ENCODE results near the gene CATSPERE.

The CATSPERE gene

GRCh38 chr1:244424649-244425334 is 36.3 kb upstream of the CATSPERE start:
- FAIRE-seq: no peak
- TF ChIP-seq CTCF (IDR thresholded peaks at IDR 0.05; ENCODE audit: insufficient read depth, missing control alignments): no peak
- DNase-seq (ENCODE audit: insufficient read length, low spot score): no peak

GRCh38 chr1:244427647-244428046 is 33.4 kb upstream of the CATSPERE start:
- no peak for TF ChIP-seq CTCF (IDR thresholded peaks at IDR 0.05; ENCODE audit: insufficient read depth, missing control alignments)
- DNase-seq (ENCODE audit: insufficient read length, low spot score) (no peak), FAIRE-seq (peak; percentile 95)

- DNase-seq (ENCODE audit: insufficient read length, low spot score): no peak
- no peak for TF ChIP-seq CTCF (IDR thresholded peaks at IDR 0.05; ENCODE audit: insufficient read depth, missing control alignments)
- FAIRE-seq: no peak
These were observed 31.3 kb upstream of the CATSPERE start for GRCh38 chr1:244429818-244430217.

- no peak for TF ChIP-seq CTCF (IDR thresholded peaks at IDR 0.05; ENCODE audit: insufficient read depth, missing control alignments)
- DNase-seq (ENCODE audit: insufficient read length, low spot score) (no peak), FAIRE-seq (peak; percentile 61)
These were observed 29.9 kb upstream of the CATSPERE start for GRCh38 chr1:244431166-244431565.

- FAIRE-seq: no peak
These were observed 25.4 kb upstream of the CATSPERE start for GRCh38 chr1:244435562-244436205.

GRCh38 chr1:244436336-244437085 is 24.6 kb upstream of the CATSPERE start:
- FAIRE-seq (peak; percentile 90), DNase-seq (ENCODE audit: insufficient read length, low spot score) (no peak)
- TF ChIP-seq CTCF (IDR thresholded peaks at IDR 0.05; ENCODE audit: insufficient read depth, missing control alignments): no peak

More at GRCh38 chr1:244435562-244436205, 25.4 kb upstream of the CATSPERE start:
- no peak for DNase-seq (ENCODE audit: insufficient read length, low spot score)
- TF ChIP-seq CTCF (IDR thresholded peaks at IDR 0.05; ENCODE audit: insufficient read depth, missing control alignments): no peak

Measured in D721Med (cell line).